ENCODE results near the gene ALX3. TPM values are rescaled to one million over a fixed set of nuclear protein-coding genes. Genes with fewer than 3 reads are reported as not detected.

ALX3 gene
- polyA plus RNA-seq, 1 donor (not counting 4 experiments of a cell fraction or from before 2014, with no cell fraction given), result not detected

DNA sequence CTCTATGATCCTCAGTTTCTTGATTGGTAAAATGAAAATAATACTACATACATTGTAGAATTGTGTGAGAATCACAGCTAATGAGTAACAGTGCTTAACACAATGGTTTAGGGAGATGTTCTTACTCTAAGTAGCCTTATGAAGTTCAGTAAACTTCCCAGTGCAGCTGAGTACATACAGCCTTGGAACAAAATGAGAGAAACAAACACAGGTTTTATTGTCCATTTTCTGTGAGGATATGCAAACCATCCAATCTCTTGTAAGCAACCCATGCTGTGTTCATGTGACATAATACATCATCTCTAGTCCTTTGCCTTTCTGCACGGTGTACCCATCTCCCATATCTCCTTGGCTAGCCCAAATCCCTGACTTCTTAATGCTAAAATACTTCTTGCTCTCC, 50.7 kb downstream of the ALX3 start:
- H4K20me1 ChIP-seq (ENCODE audit: control insufficient read depth, extremely low read depth, insufficient read depth, low read length), result no peaks in the 10 kb centered on the region
- H3K36me3 ChIP-seq (ENCODE audit: control insufficient read depth in 2 of 2, extremely low read depth in 1 of 2, insufficient read depth in 2 of 2, low read length in 2 of 2), result peaks cover 34 to 39% of the 10 kb centered on the region in 2 experiments
- H3K27me3 ChIP-seq (ENCODE audit: control insufficient read depth, extremely low read depth, insufficient read depth, low read length), result no peaks in the 10 kb centered on the region
- no peaks in the 10 kb centered on the region for H3K79me2 ChIP-seq (ENCODE audit: control insufficient read depth, insufficient read depth, low read length)
- dilution Hi-C loops (cut with MboI; ENCODE audit: extremely low pct_ligation_motif_present, low sequenced_read_pairs), result no loop called here
- no peak overlapping the region for H3K4me3 ChIP-seq (ENCODE audit: control insufficient read depth in 2 of 3, extremely low read depth in 1 of 3, insufficient read depth in 2 of 3, low read depth in 1 of 3, low read length in 3 of 3)
- DNase-seq (ENCODE audit: low read depth, low spot score), result no peak
- no peak overlapping the region for H3K27ac ChIP-seq (ENCODE audit: control insufficient read depth, insufficient read depth, low read length)
- FAIRE-seq, result no peak
- no peaks in the 10 kb centered on the region for H3K9me3 ChIP-seq (ENCODE audit: control insufficient read depth, low read depth, low read length)
- no peak overlapping the region for H3K9ac ChIP-seq (ENCODE audit: control insufficient read depth, extremely low read depth, insufficient read depth, low read length)
- H3K4me1 ChIP-seq (ENCODE audit: control insufficient read depth, extremely low read depth, insufficient read depth, low read length), result no peaks in the 10 kb centered on the region
- no peak overlapping the region for H3K4me2 ChIP-seq (ENCODE audit: control insufficient read depth, extremely low read depth, insufficient read depth, low read depth, low read length)
- TF ChIP-seq, protein P1, sequence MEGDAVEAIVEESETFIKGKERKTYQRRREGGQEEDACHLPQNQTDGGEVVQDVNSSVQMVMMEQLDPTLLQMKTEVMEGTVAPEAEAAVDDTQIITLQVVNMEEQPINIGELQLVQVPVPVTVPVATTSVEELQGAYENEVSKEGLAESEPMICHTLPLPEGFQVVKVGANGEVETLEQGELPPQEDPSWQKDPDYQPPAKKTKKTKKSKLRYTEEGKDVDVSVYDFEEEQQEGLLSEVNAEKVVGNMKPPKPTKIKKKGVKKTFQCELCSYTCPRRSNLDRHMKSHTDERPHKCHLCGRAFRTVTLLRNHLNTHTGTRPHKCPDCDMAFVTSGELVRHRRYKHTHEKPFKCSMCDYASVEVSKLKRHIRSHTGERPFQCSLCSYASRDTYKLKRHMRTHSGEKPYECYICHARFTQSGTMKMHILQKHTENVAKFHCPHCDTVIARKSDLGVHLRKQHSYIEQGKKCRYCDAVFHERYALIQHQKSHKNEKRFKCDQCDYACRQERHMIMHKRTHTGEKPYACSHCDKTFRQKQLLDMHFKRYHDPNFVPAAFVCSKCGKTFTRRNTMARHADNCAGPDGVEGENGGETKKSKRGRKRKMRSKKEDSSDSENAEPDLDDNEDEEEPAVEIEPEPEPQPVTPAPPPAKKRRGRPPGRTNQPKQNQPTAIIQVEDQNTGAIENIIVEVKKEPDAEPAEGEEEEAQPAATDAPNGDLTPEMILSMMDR (optimal IDR thresholded peaks at IDR 0.05 in 1 of 3, IDR thresholded peaks at IDR 0.05 in 1 of 3, conservative IDR thresholded peaks at IDR 0.05 in 1 of 3; ENCODE audit: extremely low read depth in 1 of 3, insufficient read depth in 2 of 3, low read length in 3 of 3), result no peak
- TF ChIP-seq EZH2 (IDR thresholded peaks at IDR 0.05; ENCODE audit: low read length), result no peak
- H3K9me1 ChIP-seq (ENCODE audit: control insufficient read depth, extremely low read depth, insufficient read depth, low read length), result no peaks in the 10 kb centered on the region
- H2AFZ ChIP-seq (ENCODE audit: control insufficient read depth, low read length), result no peak overlapping the region

DNA sequence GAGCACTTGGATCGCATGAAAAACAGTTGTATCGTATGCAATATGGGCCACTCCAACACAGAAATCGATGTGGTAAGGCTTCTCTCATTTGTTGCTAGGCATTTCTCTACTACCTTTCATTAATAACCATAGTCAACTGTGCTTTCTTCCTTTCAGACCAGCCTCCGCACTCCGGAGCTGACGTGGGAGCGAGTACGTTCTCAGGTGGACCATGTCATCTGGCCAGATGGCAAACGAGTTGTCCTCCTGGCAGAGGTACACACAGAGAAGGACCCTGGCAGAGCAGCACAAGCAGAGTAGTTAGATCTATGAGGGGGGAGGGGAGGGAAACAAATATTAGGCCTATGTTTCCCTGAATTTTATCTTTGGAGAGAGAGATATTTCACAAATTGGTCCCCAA, 52.1 kb downstream of the ALX3 start:
- H3K9ac ChIP-seq (ENCODE audit: control insufficient read depth, extremely low read depth, insufficient read depth, low read length), result no peak overlapping the region
- H3K79me2 ChIP-seq (ENCODE audit: control insufficient read depth, insufficient read depth, low read length), result no peaks in the 10 kb centered on the region
- no peaks in the 10 kb centered on the region for H3K9me1 ChIP-seq (ENCODE audit: control insufficient read depth, extremely low read depth, insufficient read depth, low read length)
- H3K27ac ChIP-seq (ENCODE audit: control insufficient read depth, insufficient read depth, low read length), result no peak overlapping the region
- no peaks in the 10 kb centered on the region for H3K4me1 ChIP-seq (ENCODE audit: control insufficient read depth, extremely low read depth, insufficient read depth, low read length)
- H4K20me1 ChIP-seq (ENCODE audit: control insufficient read depth, extremely low read depth, insufficient read depth, low read length), result no peaks in the 10 kb centered on the region
- no peak overlapping the region for H2AFZ ChIP-seq (ENCODE audit: control insufficient read depth, low read length)
- no peaks in the 10 kb centered on the region for H3K27me3 ChIP-seq (ENCODE audit: control insufficient read depth, extremely low read depth, insufficient read depth, low read length)
- FAIRE-seq (no peak), DNase-seq (ENCODE audit: low read depth, low spot score) (no peak)
- peaks cover 34 to 40% of the 10 kb centered on the region in 2 experiments for H3K36me3 ChIP-seq (ENCODE audit: control insufficient read depth in 2 of 2, extremely low read depth in 1 of 2, insufficient read depth in 2 of 2, low read length in 2 of 2)
- H3K4me3 ChIP-seq (ENCODE audit: control insufficient read depth in 2 of 3, extremely low read depth in 1 of 3, insufficient read depth in 2 of 3, low read depth in 1 of 3, low read length in 3 of 3), result no peak overlapping the region
- TF ChIP-seq, protein P1 (optimal IDR thresholded peaks at IDR 0.05 in 1 of 3, IDR thresholded peaks at IDR 0.05 in 1 of 3, conservative IDR thresholded peaks at IDR 0.05 in 1 of 3; ENCODE audit: extremely low read depth in 1 of 3, insufficient read depth in 2 of 3, low read length in 3 of 3), result no peak
- no peak for TF ChIP-seq EZH2 (IDR thresholded peaks at IDR 0.05; ENCODE audit: low read length)
- dilution Hi-C loops (cut with MboI; ENCODE audit: extremely low pct_ligation_motif_present, low sequenced_read_pairs), result no loop called here
- H3K4me2 ChIP-seq (ENCODE audit: control insufficient read depth, extremely low read depth, insufficient read depth, low read depth, low read length), result no peak overlapping the region
- no peaks in the 10 kb centered on the region for H3K9me3 ChIP-seq (ENCODE audit: control insufficient read depth, low read depth, low read length)

Measured in keratinocyte (primary cell).